ENCODE measurements around the gene RPS6KA1.

The RPS6KA1 gene

DNA sequence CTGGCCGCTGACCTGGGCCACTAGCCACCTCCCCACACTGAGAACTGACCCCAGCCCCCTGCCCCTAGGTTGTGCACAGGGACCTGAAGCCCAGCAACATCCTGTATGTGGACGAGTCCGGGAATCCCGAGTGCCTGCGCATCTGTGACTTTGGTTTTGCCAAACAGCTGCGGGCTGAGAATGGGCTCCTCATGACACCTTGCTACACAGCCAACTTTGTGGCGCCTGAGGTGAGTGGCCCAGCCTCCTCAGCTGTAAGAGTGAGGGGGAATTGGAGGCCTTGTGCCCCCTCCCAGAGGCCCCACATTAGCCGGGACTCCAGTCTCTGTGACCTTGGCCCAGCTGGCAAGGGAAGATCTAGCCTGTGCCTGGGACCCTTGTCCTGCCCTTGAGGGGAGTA lies 41.8 kb downstream of the RPS6KA1 start:
- Histone ChIP-seq H3K27me3 (ENCODE audit: insufficient read depth, poor library complexity, severe bottlenecking) (no peaks in the 10 kb centered on the region), H3K36me3 (ENCODE audit: low read depth) (peaks cover 74% of the 10 kb centered on the region), H3K27ac (ENCODE audit: poor library complexity, severe bottlenecking) (no peak overlapping the region), H3K4me1 (ENCODE audit: insufficient read depth, poor library complexity, severe bottlenecking) (no peaks in the 10 kb centered on the region), H3K4me3 (ENCODE audit: severe bottlenecking) (no peak overlapping the region), H3K9me3 (ENCODE audit: severe bottlenecking) (no peaks in the 10 kb centered on the region)
- no peak for DNase-seq (ENCODE audit: low spot score)
- TF ChIP-seq CTCF (IDR thresholded peaks at IDR 0.05; ENCODE audit: poor library complexity, severe bottlenecking), result no peak
- ATAC-seq (ENCODE audit: low read depth), result no peak; the same call in 2 of the 3 replicates

- ATAC-seq (ENCODE audit: low read depth) (no peak), DNase-seq (ENCODE audit: low spot score) (no peak)
- H3K27ac ChIP-seq (ENCODE audit: poor library complexity, severe bottlenecking), result no peak overlapping the region
- TF ChIP-seq CTCF (IDR thresholded peaks at IDR 0.05; ENCODE audit: poor library complexity, severe bottlenecking), result no peak
- H3K27me3 ChIP-seq (ENCODE audit: insufficient read depth, poor library complexity, severe bottlenecking), result no peaks in the 10 kb centered on the region
- H3K4me1 ChIP-seq (ENCODE audit: insufficient read depth, poor library complexity, severe bottlenecking), result no peaks in the 10 kb centered on the region
- no peaks in the 10 kb centered on the region for H3K9me3 ChIP-seq (ENCODE audit: severe bottlenecking)
- peaks cover 52% of the 10 kb centered on the region for H3K36me3 ChIP-seq (ENCODE audit: low read depth)
- no peak overlapping the region for H3K4me3 ChIP-seq (ENCODE audit: severe bottlenecking)
These were observed 44.5 kb downstream of the RPS6KA1 start for GRCh38 chr1:26574018-26574417.

DNA sequence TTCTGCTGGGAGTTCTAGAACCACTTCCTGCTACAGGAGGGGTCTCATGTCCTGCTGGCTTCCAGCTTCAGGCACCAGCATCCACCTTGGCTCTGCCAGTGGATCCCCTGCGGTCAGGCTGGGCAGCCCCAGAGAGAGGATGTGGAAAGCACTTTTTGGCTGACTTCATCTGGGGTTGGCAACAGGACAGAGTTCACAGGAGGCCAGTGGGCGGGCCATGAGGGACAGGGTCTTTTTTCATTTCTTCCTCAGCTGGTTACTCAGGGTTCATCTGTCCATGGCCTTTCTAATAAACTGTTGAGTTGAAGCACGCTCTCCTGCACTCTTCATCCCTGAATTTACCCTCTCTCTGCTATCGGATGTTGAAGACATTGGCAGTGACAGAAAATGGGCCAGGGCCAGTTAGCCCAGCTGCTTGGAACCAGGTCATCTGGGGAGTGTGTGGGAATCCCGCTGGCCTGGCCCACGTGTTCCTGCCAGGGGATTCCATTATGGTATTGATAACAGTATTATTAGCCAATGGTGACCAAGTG lies 45.2 kb downstream of the RPS6KA1 start:
- no peak for TF ChIP-seq CTCF (IDR thresholded peaks at IDR 0.05; ENCODE audit: poor library complexity, severe bottlenecking)
- Histone ChIP-seq H3K9me3 (ENCODE audit: severe bottlenecking) (no peaks in the 10 kb centered on the region), H3K4me1 (ENCODE audit: insufficient read depth, poor library complexity, severe bottlenecking) (no peaks in the 10 kb centered on the region), H3K4me3 (ENCODE audit: severe bottlenecking) (no peak overlapping the region), H3K27ac (ENCODE audit: poor library complexity, severe bottlenecking) (no peak overlapping the region), H3K27me3 (ENCODE audit: insufficient read depth, poor library complexity, severe bottlenecking) (no peaks in the 10 kb centered on the region), H3K36me3 (ENCODE audit: low read depth) (peaks cover 45% of the 10 kb centered on the region)
- ATAC-seq (ENCODE audit: low read depth) (no peak), DNase-seq (ENCODE audit: low spot score) (no peak)

GRCh38 chr1:26575348-26575747 lies 45.8 kb downstream of the RPS6KA1 start:
- no peak for TF ChIP-seq CTCF (IDR thresholded peaks at IDR 0.05; ENCODE audit: poor library complexity, severe bottlenecking)
- Histone ChIP-seq H3K4me1 (ENCODE audit: insufficient read depth, poor library complexity, severe bottlenecking) (no peaks in the 10 kb centered on the region), H3K36me3 (ENCODE audit: low read depth) (peaks cover 40% of the 10 kb centered on the region), H3K9me3 (ENCODE audit: severe bottlenecking) (no peaks in the 10 kb centered on the region), H3K4me3 (ENCODE audit: severe bottlenecking) (no peak overlapping the region), H3K27ac (ENCODE audit: poor library complexity, severe bottlenecking) (no peak overlapping the region), H3K27me3 (ENCODE audit: insufficient read depth, poor library complexity, severe bottlenecking) (no peaks in the 10 kb centered on the region)
- no peak for ATAC-seq (ENCODE audit: low read depth)
- DNase-seq (ENCODE audit: low spot score), result no peak

- Histone ChIP-seq H3K4me3 (ENCODE audit: severe bottlenecking) (no peak overlapping the region), H3K27me3 (ENCODE audit: insufficient read depth, poor library complexity, severe bottlenecking) (no peaks in the 10 kb centered on the region), H3K4me1 (ENCODE audit: insufficient read depth, poor library complexity, severe bottlenecking) (no peaks in the 10 kb centered on the region), H3K27ac (ENCODE audit: poor library complexity, severe bottlenecking) (no peak overlapping the region), H3K36me3 (ENCODE audit: low read depth) (peaks cover 17% of the 10 kb centered on the region), H3K9me3 (ENCODE audit: severe bottlenecking) (no peaks in the 10 kb centered on the region)
- ATAC-seq (ENCODE audit: low read depth) (no peak), DNase-seq (ENCODE audit: low spot score) (no peak)
- no peak for TF ChIP-seq CTCF (IDR thresholded peaks at IDR 0.05; ENCODE audit: poor library complexity, severe bottlenecking)
These were observed 48.6 kb downstream of the RPS6KA1 start for GRCh38 chr1:26578167-26578566.

Measured in RWPE2 (cell line).